Left ventricle myocardium inferior (tissue), 1 donor: ENCODE results near the gene IL6ST. TPM values are rescaled to one million over a fixed set of nuclear protein-coding genes. Genes with fewer than 3 reads are reported as not detected.

Experiments used
- DNase-seq: peaks from one replicate; pipeline ENCODE4 v3.0.0-alpha.2; 2020
- H3K27ac ChIP-seq: fragments of 200-600 bp; replicated peaks from 2 replicates; pipeline ENCODE4 v1.8.0; 2021
- H3K27me3 ChIP-seq: fragments of 200-600 bp; 2 replicates; pipeline ENCODE4 v1.8.0; 2021; ENCODE audit warnings: low read depth
- H3K36me3 ChIP-seq: fragments of 200-600 bp; 2 replicates; pipeline ENCODE4 v1.8.0; 2021
- H3K4me1 ChIP-seq: fragments of 200-600 bp; 2 replicates; pipeline ENCODE4 v1.8.0; 2021
- H3K4me3 ChIP-seq: fragments of 200-600 bp; 2 replicates; pipeline ENCODE4 v1.8.0; 2021; ENCODE audit warnings: mild to moderate bottlenecking, moderate library complexity
- H3K9me3 ChIP-seq: fragments of 200-600 bp; replicated peaks from 2 replicates; pipeline ENCODE4 v1.8.0; 2021
- intact Hi-C: fragments of 100-400 bp; cut with micrococcal nuclease; formaldehyde crosslinking; loops from one replicate; pipeline ENCODE4 v1.11.0; 2022
- total RNA-seq: library from RNA; stranded (reverse); fragmentation: NEBNext Ultra II Directional; extraction: Animal tissue kit (Norgen Biotek cat#: 25700); gene quantifications from one replicate; pipeline ENCODE4 v1.2.1, GENCODE V29; 2021
- TF ChIP-seq, protein P1 (sequence below): fragments of 200-600 bp; IDR thresholded peaks from 2 replicates; pipeline ENCODE4 v1.8.0; 2021; ENCODE audit warnings: antibody characterized with exemption, mild to moderate bottlenecking, borderline replicate concordance
- donor health status: DM: no; HTN: yes; CAD: no; lungs with severe emphysema.

Gene IL6ST
- total RNA-seq, 1 donor from 2014 or later: 125 TPM

- no peaks in the 10 kb centered on the region for H3K27me3 ChIP-seq
- H3K9me3 ChIP-seq: no peaks in the 10 kb centered on the region
- H3K4me3 ChIP-seq: no peak overlapping the region
- no peak overlapping the region for H3K27ac ChIP-seq
- no peaks in the 10 kb centered on the region for H3K4me1 ChIP-seq
- TF ChIP-seq, protein P1, sequence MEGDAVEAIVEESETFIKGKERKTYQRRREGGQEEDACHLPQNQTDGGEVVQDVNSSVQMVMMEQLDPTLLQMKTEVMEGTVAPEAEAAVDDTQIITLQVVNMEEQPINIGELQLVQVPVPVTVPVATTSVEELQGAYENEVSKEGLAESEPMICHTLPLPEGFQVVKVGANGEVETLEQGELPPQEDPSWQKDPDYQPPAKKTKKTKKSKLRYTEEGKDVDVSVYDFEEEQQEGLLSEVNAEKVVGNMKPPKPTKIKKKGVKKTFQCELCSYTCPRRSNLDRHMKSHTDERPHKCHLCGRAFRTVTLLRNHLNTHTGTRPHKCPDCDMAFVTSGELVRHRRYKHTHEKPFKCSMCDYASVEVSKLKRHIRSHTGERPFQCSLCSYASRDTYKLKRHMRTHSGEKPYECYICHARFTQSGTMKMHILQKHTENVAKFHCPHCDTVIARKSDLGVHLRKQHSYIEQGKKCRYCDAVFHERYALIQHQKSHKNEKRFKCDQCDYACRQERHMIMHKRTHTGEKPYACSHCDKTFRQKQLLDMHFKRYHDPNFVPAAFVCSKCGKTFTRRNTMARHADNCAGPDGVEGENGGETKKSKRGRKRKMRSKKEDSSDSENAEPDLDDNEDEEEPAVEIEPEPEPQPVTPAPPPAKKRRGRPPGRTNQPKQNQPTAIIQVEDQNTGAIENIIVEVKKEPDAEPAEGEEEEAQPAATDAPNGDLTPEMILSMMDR: no peak
- no peak for DNase-seq
- intact Hi-C loops: no loop called here
- H3K36me3 ChIP-seq: no peaks in the 10 kb centered on the region
These were observed 91.6 kb downstream of the IL6ST start for GRCh38 chr5:55903121-55903701.

GRCh38 chr5:55902696-55903095, 92.1 kb downstream of the IL6ST start:
- Histone ChIP-seq H3K4me1 (no peaks in the 10 kb centered on the region), H3K27ac (no peak overlapping the region), H3K9me3 (no peaks in the 10 kb centered on the region), H3K27me3 (no peaks in the 10 kb centered on the region), H3K36me3 (no peaks in the 10 kb centered on the region), H3K4me3 (no peak overlapping the region)
- intact Hi-C loops: no loop called here
- no peak for DNase-seq
- TF ChIP-seq, protein P1: no peak

DNA sequence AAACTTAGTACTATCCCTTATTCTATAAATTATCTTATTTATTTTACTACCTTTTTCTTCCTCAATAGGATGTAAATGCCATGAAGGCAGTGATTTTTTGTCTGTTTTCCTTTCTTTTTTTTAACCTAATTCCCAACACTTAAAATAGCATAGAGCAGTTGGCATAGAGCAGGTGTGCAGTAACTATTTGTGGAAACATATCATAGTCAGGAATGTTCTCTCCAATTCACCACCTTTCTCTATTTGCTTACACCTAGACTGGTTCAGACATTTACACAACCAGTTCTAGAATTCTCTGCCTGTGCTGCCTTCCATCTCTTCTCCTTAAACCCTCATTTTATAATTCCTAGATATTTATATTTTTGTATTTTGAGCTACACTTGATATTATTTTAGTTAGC, 94.0 kb downstream of the IL6ST start:
- Histone ChIP-seq H3K9me3 (no peaks in the 10 kb centered on the region), H3K4me1 (no peaks in the 10 kb centered on the region), H3K27ac (no peak overlapping the region), H3K4me3 (no peak overlapping the region), H3K27me3 (peaks cover 6% of the 10 kb centered on the region), H3K36me3 (no peaks in the 10 kb centered on the region)
- TF ChIP-seq, protein P1: no peak
- no peak for DNase-seq
- intact Hi-C loops: no loop called here

DNA sequence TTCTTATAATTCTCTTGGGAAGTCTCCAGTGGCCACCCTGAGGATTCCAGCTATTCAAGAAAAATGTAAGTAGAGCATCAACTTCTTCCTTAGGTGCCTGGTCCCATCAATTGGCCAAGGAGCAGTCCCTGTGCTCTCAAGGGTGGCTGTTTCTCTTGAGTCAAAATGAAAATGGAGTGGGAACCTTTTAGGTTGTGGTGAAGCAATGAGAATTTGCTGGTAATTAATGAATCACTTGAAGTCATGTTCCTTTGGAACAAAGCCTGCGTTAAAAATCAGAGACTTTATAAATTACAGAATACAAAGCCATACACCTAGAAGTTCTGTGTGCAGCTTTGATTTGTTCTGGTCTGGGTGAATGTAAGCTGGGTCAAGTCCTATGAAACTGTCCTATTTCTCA, 94.7 kb downstream of the IL6ST start:
- no peak overlapping the region for H3K27ac ChIP-seq
- H3K4me1 ChIP-seq: no peaks in the 10 kb centered on the region
- no peak overlapping the region for H3K4me3 ChIP-seq
- no peaks in the 10 kb centered on the region for H3K36me3 ChIP-seq
- peaks cover 6% of the 10 kb centered on the region for H3K27me3 ChIP-seq
- no peaks in the 10 kb centered on the region for H3K9me3 ChIP-seq
- intact Hi-C loops: no loop called here
- no peak for DNase-seq
- TF ChIP-seq, protein P1: no peak

- no peaks in the 10 kb centered on the region for H3K36me3 ChIP-seq
- TF ChIP-seq, protein P1: no peak
These were observed 95.4 kb downstream of the IL6ST start for GRCh38 chr5:55899344-55899743.

More at GRCh38 chr5:55899344-55899743, 95.4 kb downstream of the IL6ST start:
- Histone ChIP-seq H3K4me1 (no peaks in the 10 kb centered on the region), H3K27ac (no peak overlapping the region), H3K4me3 (no peak overlapping the region), H3K9me3 (no peaks in the 10 kb centered on the region), H3K27me3 (peaks cover 6% of the 10 kb centered on the region)
- intact Hi-C loops: no loop called here
- no peak for DNase-seq
